HL-60 (cell line): ENCODE results near the gene ESRRG.

ENCODE experiments used
- CTCF ChIP-seq: IDR thresholded peaks from one replicate; pipeline ENCODE4 v1.5.1; 2011; ENCODE audit warnings: low read length, control low read depth, inconsistent platforms; ENCODE audit not compliant: insufficient read depth
- POLR2AphosphoS5 ChIP-seq: IDR thresholded peaks from 2 replicates; pipeline ENCODE4 v1.6.1; 2012; ENCODE audit warnings: low read depth

- TF ChIP-seq POLR2AphosphoS5, result no peak
- TF ChIP-seq CTCF, result no peak
Measured at GRCh38 chr1:216554934-216555333, 168.3 kb downstream of the ESRRG start.
